SH-SY5Y (cell line): ENCODE measurements around the gene C1orf146.

ENCODE experiments used
- GATA2 ChIP-seq: IDR thresholded peaks from 2 replicates; pipeline ENCODE4 v1.6.1; 2011; ENCODE audit warnings: mild to moderate bottlenecking, low read depth, low read length
- GATA3 ChIP-seq: IDR thresholded peaks from 2 replicates; pipeline ENCODE4 v1.6.1; 2011; ENCODE audit warnings: low read depth, mild to moderate bottlenecking, low read length, moderate library complexity

C1orf146 gene, protein sequence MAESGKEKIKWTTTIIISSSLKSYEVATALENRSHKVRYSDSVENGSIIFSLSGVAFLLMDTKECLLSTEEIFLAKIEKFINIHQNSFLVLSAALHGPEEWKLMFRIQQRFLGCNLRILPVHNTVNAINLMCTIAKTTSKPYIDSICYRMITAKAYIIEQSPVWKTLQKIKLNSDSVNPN

GRCh38 chr1:92217721-92218120, at the start of gene C1orf146:
C1orf146 (plus strand) TSS chr1:92217915; CDS start chr1:92231421, 13,506 bp downstream.
- TF ChIP-seq GATA2 (no peak), GATA3 (no peak)

DNA sequence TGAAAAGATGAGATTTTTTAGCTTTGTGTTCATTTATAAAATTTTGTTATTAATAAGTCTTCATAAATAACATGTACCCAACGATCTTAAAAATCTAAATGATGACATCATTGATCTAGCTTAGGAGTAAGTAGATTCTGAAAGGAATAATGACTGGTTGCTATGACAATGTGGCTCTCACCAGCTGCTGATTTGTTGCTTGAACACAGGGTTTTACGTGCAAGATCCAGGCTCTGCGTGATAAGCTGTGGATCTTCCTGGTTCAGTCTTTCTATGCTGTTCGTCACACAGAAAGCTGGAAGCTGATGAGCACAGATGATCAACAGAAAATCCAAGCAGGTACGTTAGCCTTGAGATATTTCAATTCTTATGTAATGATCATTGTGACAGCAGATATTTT, 49.1 kb upstream of the C1orf146 start:
- TF ChIP-seq GATA3, result no peak

- TF ChIP-seq GATA2, result no peak
- no peak for TF ChIP-seq GATA3
Measured at GRCh38 chr1:92169214-92170005, 48.3 kb upstream of the C1orf146 start.

GRCh38 chr1:92184632-92185031, 33.1 kb upstream of the C1orf146 start:
- TF ChIP-seq GATA2 (no peak), GATA3 (no peak)

- no peak for TF ChIP-seq GATA2
- no peak for TF ChIP-seq GATA3
Measured at GRCh38 chr1:92186081-92186480, 31.6 kb upstream of the C1orf146 start.

GRCh38 chr1:92188436-92189255, 29.1 kb upstream of the C1orf146 start:
- TF ChIP-seq GATA3 (no peak), GATA2 (no peak)

GRCh38 chr1:92191726-92192125, 26.0 kb upstream of the C1orf146 start:
- TF ChIP-seq GATA3 (no peak), GATA2 (no peak)

- TF ChIP-seq GATA3 (no peak), GATA2 (no peak)
Measured at GRCh38 chr1:92192246-92192645, 25.5 kb upstream of the C1orf146 start.

GRCh38 chr1:92194511-92194910, 23.2 kb upstream of the C1orf146 start:
- TF ChIP-seq GATA3 (no peak), GATA2 (no peak)

DNA sequence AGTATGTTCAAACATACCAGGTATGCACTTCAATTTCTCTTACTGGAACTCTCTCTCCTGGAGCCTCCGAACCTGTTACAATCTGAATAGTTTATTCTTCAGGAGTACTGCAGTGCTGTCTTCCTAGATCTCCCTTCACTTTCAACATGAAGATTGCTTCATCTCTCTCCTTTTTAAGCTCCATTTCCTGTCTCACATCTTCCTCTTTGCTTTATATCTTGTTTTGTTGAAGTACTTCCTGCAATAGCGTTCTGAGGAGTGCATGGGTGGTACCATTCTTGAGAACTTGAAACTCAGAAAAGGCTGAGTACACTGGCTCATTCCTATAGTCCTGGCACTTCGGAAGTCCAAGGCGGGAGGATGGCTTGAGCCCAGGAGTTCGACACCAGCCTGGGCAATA, 15.7 kb upstream of the C1orf146 start:
- TF ChIP-seq GATA2, result no peak
- no peak for TF ChIP-seq GATA3

- TF ChIP-seq GATA2, result no peak
- TF ChIP-seq GATA3, result no peak
Measured at GRCh38 chr1:92203105-92203504, 14.6 kb upstream of the C1orf146 start.

GRCh38 chr1:92210701-92211100, 7.0 kb upstream of the C1orf146 start:
- TF ChIP-seq GATA2 (no peak), GATA3 (no peak)

- TF ChIP-seq GATA3 (no peak), GATA2 (no peak)
Measured at GRCh38 chr1:92211166-92211565, 6.5 kb upstream of the C1orf146 start.

- no peak for TF ChIP-seq GATA3
Measured at GRCh38 chr1:92218559-92218958, 844 bp downstream of the C1orf146 start.

GRCh38 chr1:92219028-92219427, 1.3 kb downstream of the C1orf146 start:
- TF ChIP-seq GATA3, result no peak

DNA sequence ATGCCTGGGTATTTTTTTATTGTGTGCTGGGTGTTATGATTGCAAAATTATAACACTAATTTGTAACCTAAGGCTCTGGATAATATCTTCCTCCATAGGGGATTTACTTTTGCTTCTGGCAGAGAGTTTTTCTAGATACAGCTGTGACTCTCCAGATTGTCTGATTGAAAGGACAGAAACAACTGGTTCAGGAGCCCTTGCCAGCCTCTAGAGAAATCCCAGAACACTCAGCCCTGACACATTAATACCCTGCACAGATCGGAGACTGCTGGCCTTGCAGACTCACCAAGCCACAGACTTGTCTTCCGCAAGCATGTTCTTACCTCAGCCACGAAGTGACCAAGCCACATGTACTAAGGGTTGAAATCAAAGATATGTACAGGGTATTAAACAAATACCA, 10.7 kb downstream of the C1orf146 start:
- no peak for TF ChIP-seq GATA2
- no peak for TF ChIP-seq GATA3

- TF ChIP-seq GATA2 (no peak), GATA3 (no peak)
Measured at GRCh38 chr1:92230736-92231135, 13.0 kb downstream of the C1orf146 start.
